Testis (tissue), 3 donors: ENCODE data around the gene RIMOC1. TPM values are rescaled to one million over a fixed set of nuclear protein-coding genes. Genes with fewer than 3 reads are reported as not detected.
A peak's percentile ranks its signal among the peaks of the same experiment; 100 is the strongest.

Experiments
- DNase-seq: peaks from one replicate; pipeline ENCODE4 v3.0.0-alpha.2; 2019
- H3K27ac ChIP-seq, 2 donors: fragments of 200-600 bp; sonication (generic); one replicate each; pipeline ENCODE4 v1.5.1; 2019
- H3K27me3 ChIP-seq: fragments of 200-600 bp; sonication (generic); one replicate; pipeline ENCODE4 v1.5.1; 2019
- H3K36me3 ChIP-seq: fragments of 200-600 bp; sonication (generic); one replicate; pipeline ENCODE4 v1.5.1; 2017; ENCODE audit warnings: low read depth; ENCODE audit errors: missing control alignments
- H3K4me1 ChIP-seq: fragments of 200-600 bp; sonication (generic); one replicate; pipeline ENCODE4 v1.5.1; 2019
- H3K4me3 ChIP-seq, 2 donors: fragments of 200-600 bp; sonication (generic); one replicate each; pipeline ENCODE4 v1.5.1; 2017 to 2019
- H3K9me3 ChIP-seq: fragments of 200-600 bp; sonication (generic); one replicate; pipeline ENCODE4 v1.5.1; 2017
- CTCF ChIP-seq, 3 experiments: fragments of 450-650 bp in 2 of 3; fragments of 200-600 bp in 1 of 3; sonication (generic) in 1 of 3; IDR thresholded peaks; one replicate each; pipeline ENCODE4 v1.5.1; 2016 to 2019; ENCODE audit warnings: antibody characterized with exemption in 3 of 3, mild to moderate bottlenecking in 2 of 3, moderate library complexity in 1 of 3
- POLR2A ChIP-seq: fragments of 450-650 bp; IDR thresholded peaks from one replicate; pipeline ENCODE4 v1.6.1; 2017; ENCODE audit warnings: antibody characterized with exemption, mild to moderate bottlenecking, moderate library complexity
- WGBS, 2 donors: methylation state at CpG; one replicate each; pipeline ENCODE4 v1.1.5; 2018; 5-methylcytosine and 5-hydroxymethylcytosine counted together
- intact Hi-C: fragments of 100-400 bp; cut with DNase I; formaldehyde crosslinking; loops from one replicate; pipeline ENCODE4 v1.15.1; 2023; ENCODE audit warnings: low total_unique reads
- polyA plus RNA-seq: library from polyadenylated mRNA; stranded (reverse); fragments of 350-450 nt; fragmentation: Illumina TruSeq; extraction: RNeasy Lipid Tissue Mini Kit (QIAGEN cat#74804); gene quantifications from one replicate; pipeline ENCODE4 v1.2.3, GENCODE V29; 2014; ENCODE audit warnings: low read depth, low replicate concordance; ENCODE audit not compliant: insufficient read depth
- total RNA-seq, 2 donors: library from RNA; depleted of rRNA; stranded (reverse); fragments of >200 nt; gene quantifications; one replicate each; pipeline ENCODE4 v1.2.3, GENCODE V29; 2016

RIMOC1 gene
- total and polyA plus RNA-seq, 3 donors from 2014 or later, result 13.1 to 20.2 (median 19.6) TPM

DNA sequence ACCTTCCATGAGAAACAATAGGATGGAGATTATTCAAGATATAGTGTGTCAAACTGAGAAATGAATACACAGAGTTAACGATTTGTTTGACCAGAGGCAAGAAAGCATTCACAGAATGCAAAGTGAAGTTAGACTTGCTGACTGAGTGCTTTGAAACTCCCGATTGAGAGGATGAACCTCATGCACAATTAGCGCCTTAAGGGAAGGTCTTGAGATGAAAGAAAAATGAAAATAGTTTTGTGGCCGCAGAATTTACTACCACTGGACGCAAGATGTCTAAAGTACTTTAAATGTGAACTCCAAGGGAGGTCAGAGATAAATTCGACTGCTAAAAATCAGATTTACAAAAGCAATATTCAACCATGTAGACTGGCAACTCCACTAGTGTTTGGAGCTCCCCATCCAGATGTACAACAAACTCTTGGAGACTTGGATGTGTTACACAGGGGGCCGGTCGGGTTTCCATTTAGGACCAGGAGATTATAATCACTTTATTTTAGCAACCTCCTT, 707 bp upstream of the RIMOC1 start:
- WGBS, 2 donors, result 29 to 33% methylated on average over 8 of the region's 8 CpGs
- intact Hi-C loops, result no loop called here
- Histone ChIP-seq H3K4me3 (peak overlapping the region; percentile 79 to 88), H3K4me1 (peaks cover 7% of the 10 kb centered on the region), H3K9me3 (no peaks in the 10 kb centered on the region), H3K27ac (peak overlapping the region; percentile 80 to 85), H3K36me3 (no peaks in the 10 kb centered on the region), H3K27me3 (no peaks in the 10 kb centered on the region)
- no peak for DNase-seq
- TF ChIP-seq POLR2A, result no peak
- TF ChIP-seq CTCF (IDR thresholded peaks at IDR 0.05), result no peak

GRCh38 chr5:41906151-41906550, 2.0 kb downstream of the RIMOC1 start:
- H3K27ac ChIP-seq, result no peak overlapping the region
- DNase-seq, result no peak
- no peak overlapping the region for H3K4me3 ChIP-seq
- TF ChIP-seq CTCF (IDR thresholded peaks at IDR 0.05) (no peak), POLR2A (no peak)
- H3K4me1 ChIP-seq, result peaks cover 7% of the 10 kb centered on the region
- WGBS, 2 donors, result 81 to 92% methylated on average over 2 of the region's 2 CpGs
- H3K36me3 ChIP-seq, result no peaks in the 10 kb centered on the region
- H3K9me3 ChIP-seq, result no peaks in the 10 kb centered on the region
- intact Hi-C loops, result no loop called here
- H3K27me3 ChIP-seq, result no peaks in the 10 kb centered on the region

DNA sequence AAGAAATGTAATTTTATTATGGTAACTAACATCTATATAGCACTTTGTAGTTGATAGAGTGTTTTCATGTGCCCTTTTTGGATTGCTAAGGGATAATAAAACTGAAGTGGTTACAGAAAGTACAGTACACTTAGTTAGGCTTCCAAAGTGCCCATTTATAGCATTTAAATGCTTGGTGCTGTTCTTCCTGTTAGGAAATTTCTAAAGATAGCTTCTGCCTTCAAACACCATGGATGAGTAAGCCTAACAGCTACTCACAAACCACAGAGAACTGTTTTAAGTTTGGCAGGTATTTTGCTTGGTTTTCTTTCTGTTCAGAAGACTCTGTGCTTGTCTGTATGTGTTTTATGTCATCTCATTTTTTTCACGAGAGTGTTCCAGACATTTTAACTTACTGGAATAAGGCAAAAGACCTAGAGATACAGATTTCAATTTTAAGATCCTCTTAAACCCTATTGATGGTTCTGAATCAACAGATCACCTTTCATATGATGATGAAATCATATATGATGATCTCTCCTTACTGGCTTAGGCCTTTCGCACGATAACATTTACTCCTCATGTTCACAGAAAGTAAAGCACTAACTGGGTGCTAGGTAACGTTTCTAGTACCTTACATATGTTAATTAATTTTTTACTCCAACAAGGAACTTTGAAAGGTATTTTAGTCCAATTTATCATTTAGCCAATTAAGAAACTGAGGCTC, 4.4 kb downstream of the RIMOC1 start:
- intact Hi-C loops, result no loop called here
- H3K27ac ChIP-seq, result no peak overlapping the region
- H3K4me1 ChIP-seq, result peaks cover 7% of the 10 kb centered on the region
- DNase-seq, result no peak
- 86% methylated on average over 4 of the region's 4 CpGs for WGBS, 2 donors
- H3K4me3 ChIP-seq, result no peak overlapping the region
- no peaks in the 10 kb centered on the region for H3K36me3 ChIP-seq
- TF ChIP-seq POLR2A, result no peak
- TF ChIP-seq CTCF (IDR thresholded peaks at IDR 0.05), result no peak
- H3K27me3 ChIP-seq, result no peaks in the 10 kb centered on the region
- no peaks in the 10 kb centered on the region for H3K9me3 ChIP-seq

DNA sequence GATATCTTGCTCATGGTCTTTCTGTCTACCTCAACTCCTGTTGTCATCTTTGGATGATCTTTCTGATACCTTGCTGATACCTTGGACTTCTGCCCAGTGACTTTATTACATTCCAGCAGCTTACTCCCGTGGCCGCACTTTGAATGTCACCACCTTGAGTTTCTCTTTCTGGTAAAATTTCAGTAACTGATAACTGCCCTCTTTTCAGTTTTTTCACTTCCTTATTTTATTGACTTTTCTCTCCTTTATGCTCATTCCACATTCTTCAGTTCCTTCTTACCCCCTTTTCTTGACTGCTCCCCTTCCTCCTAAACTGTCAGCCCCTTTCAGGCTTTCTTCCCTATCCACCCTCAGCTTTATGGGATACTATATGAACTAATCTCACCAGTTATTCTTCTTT, 14.0 kb downstream of the RIMOC1 start:
- 88 to 91% methylated on average over 2 of the region's 2 CpGs for WGBS, 2 donors
- intact Hi-C loops, result no loop called here
- no peaks in the 10 kb centered on the region for H3K9me3 ChIP-seq
- H3K27ac ChIP-seq, result no peak overlapping the region
- H3K27me3 ChIP-seq, result no peaks in the 10 kb centered on the region
- H3K4me1 ChIP-seq, result no peaks in the 10 kb centered on the region
- TF ChIP-seq POLR2A (no peak), CTCF (IDR thresholded peaks at IDR 0.05) (no peak)
- no peak for DNase-seq
- no peaks in the 10 kb centered on the region for H3K36me3 ChIP-seq
- H3K4me3 ChIP-seq, result no peak overlapping the region

GRCh38 chr5:41921166-41921565, 17.0 kb downstream of the RIMOC1 start:
- H3K4me3 ChIP-seq, result no peak overlapping the region
- H3K9me3 ChIP-seq, result no peaks in the 10 kb centered on the region
- intact Hi-C loops, result no loop called here
- no peaks in the 10 kb centered on the region for H3K36me3 ChIP-seq
- DNase-seq, result no peak
- WGBS, 2 donors, result 88 to 93% methylated on average over 1 of the region's 1 CpG
- TF ChIP-seq POLR2A, result no peak
- TF ChIP-seq CTCF (IDR thresholded peaks at IDR 0.05), result no peak
- no peaks in the 10 kb centered on the region for H3K27me3 ChIP-seq
- H3K27ac ChIP-seq, result no peak overlapping the region
- H3K4me1 ChIP-seq, result peaks cover 3% of the 10 kb centered on the region
